ENCODE results near the gene TMEM151B. TPM values are rescaled to one million over a fixed set of nuclear protein-coding genes. Genes with fewer than 3 reads are reported as not detected.

TMEM151B gene
- total and polyA plus RNA-seq, 10 of the 15 experiments (the other 5 are each of a cell fraction or from before 2014, with no cell fraction given), result 0.01 to 0.19 (median 0.05) TPM; not detected in 6

DNA sequence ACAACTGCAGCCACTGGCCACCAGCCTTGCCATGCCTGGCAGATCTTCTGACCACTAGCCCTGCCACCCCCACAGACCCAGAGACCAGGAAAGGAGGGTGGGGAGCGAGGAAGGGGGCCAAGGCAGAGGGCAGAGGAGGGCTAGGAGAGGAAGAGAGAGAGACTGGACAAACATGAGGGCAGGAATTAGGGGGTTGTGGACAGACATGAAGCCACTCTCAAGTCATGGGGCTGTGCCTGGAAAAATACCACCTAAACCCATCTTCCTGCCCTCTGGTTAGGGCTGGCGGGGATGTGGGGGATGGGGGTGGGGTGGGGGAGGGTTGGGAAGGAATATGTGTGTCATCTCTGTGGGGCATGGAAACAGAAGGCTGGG, 48.3 kb upstream of the TMEM151B start:
- Histone ChIP-seq H3K9ac (ENCODE audit: control insufficient read depth, insufficient read depth, low read length) (no peak overlapping the region), H3K4me1 (ENCODE audit: control insufficient read depth, insufficient read depth, low read length) (peaks cover 40% of the 10 kb centered on the region), H3K4me2 (ENCODE audit: control insufficient read depth, insufficient read depth) (no peak overlapping the region), H3K36me3 (ENCODE audit: control insufficient read depth in 2 of 2, insufficient read depth in 2 of 2, low read length in 1 of 2) (no peaks in the 10 kb centered on the region), H3K27ac (ENCODE audit: control insufficient read depth, insufficient read depth) (no peak overlapping the region), H4K20me1 (ENCODE audit: control insufficient read depth, insufficient read depth) (no peaks in the 10 kb centered on the region), H3K79me2 (ENCODE audit: control insufficient read depth, insufficient read depth, low read length) (peaks cover 31% of the 10 kb centered on the region), H2AFZ (ENCODE audit: control insufficient read depth, low read depth, low read length) (no peak overlapping the region), H3K4me3 (no peak overlapping the region), H3K27me3 (replicated peaks in 1 of 2; ENCODE audit: control insufficient read depth in 2 of 2, insufficient read depth in 2 of 2, low read length in 1 of 2) (no peaks in the 10 kb centered on the region), H3K9me3 (replicated peaks; ENCODE audit: control insufficient read depth, insufficient read depth, low read length) (no peaks in the 10 kb centered on the region)
- FAIRE-seq, result no peak
- ChIA-PET POLR2A (interaction anchor here (0.6 to 7.0 kb wide), 7 partner anchors 20 to 45 kb away, joined by 3 to 63 read pairs (median 5); partner anchors contain the start of gene HSP90AB1), SMC1A (ENCODE audit: uncharacterized antibody, unreplicated experiment) (interaction anchor here (1.2 to 2.2 kb wide), 6 partner anchors 21 to 45 kb away, joined by 4 to 6 read pairs (median 6); no protein-coding TSS in a partner anchor), CTCF (interaction anchor here (0.5 to 6.0 kb wide), 18 partner anchors 14 to 60 kb away, joined by 3 to 95 read pairs (median 6); partner anchors contain the start of gene HSP90AB1), RAD21 (ENCODE audit: unreplicated experiment) (interaction anchor here (0.6 to 4.5 kb wide), 15 partner anchors 13 to 56 kb away, joined by 3 to 21 read pairs (median 5); partner anchors contain the start of gene HSP90AB1)
- BruUV-seq (replicated peaks), result no TSS peak
- ATAC-seq, result no peak
- 91% methylated on average over 2 of the region's 2 CpGs for WGBS (ENCODE audit: insufficient coverage, insufficient replicate concordance, low lambda C conversion rate, missing lambda C conversion rate)
- DNase-seq (ENCODE audit: low read depth, low spot score), result no peak
- intact Hi-C loops (cut with micrococcal nuclease; ENCODE audit: unreplicated experiment) (loop anchor here (1.0 kb wide), 1 partner anchor 24 kb away; no protein-coding TSS in a partner anchor), in situ Hi-C loops (cut with MboI) (no loop called here)
- TF ChIP-seq HCFC1 (IDR thresholded peaks at IDR 0.05; ENCODE audit: low read length) (no peak), YBX1 (IDR thresholded peaks at IDR 0.05) (no peak), KDM1A (IDR thresholded peaks at IDR 0.05; ENCODE audit: borderline replicate concordance) (no peak), ZZZ3 (IDR thresholded peaks at IDR 0.05; ENCODE audit: control insufficient read depth, insufficient read length, low read depth) (no peak), HDAC6 (IDR thresholded peaks at IDR 0.05; ENCODE audit: unreplicated experiment) (no peak)

Data from GM12878 (cell line).